ENCODE data around the gene ESRRA.

The ESRRA gene

DNA sequence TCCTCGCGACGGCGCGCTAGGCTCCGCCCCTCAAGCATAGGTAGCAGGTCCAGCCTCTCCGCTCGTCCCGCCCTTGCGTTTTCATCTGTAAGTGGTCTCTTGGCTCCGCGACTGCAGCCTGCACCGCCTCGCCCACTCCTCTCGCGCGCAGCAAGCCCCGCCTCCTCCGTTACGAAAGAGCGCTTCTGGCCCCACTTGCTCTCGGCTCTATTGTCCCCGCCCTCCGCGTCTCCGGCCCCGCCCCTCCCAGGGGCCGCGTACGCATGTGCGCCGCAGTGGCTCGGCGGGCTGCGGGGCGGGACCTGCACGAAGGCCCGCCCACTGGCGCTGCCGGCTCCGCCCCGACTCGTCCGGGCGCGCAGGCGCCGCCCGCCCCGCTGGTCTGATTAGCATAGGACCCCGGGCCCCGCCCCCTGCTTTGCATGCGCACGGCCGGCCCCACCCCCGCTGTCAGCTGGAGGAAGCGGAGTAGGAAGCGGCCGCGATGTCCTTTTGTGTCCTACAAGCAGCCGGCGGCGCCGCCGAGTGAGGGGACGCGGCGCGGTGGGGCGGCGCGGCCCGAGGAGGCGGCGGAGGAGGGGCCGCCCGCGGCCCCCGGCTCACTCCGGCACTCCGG lies at the start of gene ESRRA:
ESRRA (plus strand) TSS at position 450 of the 616 bp plus-strand sequence. CDS start 1,656 bp downstream, outside the sequence.
- peak; percentile 98 for DNase-seq

DNA sequence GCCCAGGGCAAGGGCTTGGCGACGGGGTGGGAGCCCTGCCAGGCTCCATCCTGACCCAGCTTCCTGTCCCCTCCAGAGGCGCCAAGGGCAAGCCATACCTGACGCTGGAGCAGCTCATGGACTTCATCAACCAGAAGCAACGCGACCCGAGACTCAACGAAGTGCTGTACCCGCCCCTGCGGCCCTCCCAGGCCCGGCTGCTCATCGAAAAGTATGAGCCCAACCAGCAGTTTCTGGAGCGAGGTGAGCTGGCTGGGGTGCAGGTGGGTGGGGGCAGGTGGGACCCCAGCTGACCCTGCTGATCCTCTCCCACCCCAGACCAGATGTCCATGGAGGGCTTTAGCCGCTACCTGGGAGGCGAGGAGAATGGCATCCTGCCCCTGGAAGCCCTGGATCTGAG lies 49.0 kb upstream of the ESRRA start:
- no peak for DNase-seq

DNA sequence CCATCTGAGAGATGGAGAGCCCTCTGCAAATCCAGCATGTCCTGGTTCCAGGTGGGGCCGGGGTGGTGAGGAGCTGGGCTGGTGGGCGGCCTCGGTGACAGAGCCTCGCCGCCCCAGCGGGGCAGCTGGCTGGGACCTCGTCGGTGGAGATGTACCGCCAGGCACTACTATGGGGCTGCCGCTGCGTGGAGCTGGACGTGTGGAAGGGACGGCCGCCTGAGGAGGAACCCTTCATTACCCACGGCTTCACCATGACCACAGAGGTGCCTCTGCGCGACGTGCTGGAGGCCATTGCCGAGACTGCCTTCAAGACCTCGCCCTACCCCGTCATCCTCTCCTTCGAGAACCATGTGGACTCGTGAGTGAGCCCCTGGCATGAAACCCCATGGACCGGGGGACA lies 47.0 kb upstream of the ESRRA start:
- DNase-seq: no peak

DNA sequence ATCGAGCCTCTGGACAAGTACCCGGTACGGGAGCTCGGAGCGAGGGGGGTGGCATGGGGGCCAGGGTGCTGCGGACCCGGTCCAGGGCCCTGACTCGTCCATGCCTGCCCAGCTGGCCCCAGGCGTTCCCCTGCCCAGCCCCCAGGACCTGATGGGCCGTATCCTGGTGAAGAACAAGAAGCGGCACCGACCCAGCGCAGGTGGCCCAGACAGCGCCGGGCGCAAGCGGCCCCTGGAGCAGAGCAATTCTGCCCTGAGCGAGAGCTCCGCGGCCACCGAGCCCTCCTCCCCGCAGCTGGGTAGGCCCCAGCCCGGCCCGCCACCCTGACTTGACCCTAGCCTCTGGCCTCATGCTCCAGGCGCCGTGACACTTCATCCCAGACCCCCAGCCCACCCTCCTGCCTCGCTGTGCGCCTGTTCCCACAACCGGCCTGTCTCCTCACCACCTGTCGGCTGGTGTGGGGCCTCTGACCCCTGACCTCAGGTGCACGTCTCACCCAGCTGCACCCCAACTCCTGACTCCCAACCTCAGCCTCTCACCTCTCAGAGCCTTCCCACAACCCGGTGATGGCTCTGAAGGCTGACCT lies 46.3 kb upstream of the ESRRA start:
- no peak for DNase-seq

DNA sequence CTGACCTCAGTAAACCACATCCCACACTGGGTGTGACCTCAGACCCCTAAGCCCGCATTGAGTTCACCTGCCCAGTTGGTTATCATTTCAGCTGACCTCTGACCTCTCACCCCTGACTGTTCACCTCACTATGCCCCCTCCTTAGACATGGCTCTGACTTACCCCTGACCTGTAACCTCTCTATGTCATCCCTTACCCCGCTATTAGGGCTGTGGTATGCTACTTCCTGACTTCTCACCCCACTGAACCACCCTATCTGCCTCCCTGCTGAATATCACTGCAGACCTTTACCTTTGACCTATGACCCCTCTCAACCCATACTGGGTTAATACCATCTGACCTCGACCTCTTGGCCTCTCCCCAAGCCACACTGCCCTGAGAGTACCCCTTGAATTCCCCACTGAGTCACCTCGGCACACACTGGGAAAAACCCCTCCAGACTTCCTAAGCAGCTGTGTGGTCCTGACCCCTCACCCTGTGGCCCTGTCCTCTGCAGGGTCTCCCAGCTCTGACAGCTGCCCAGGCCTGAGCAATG lies 45.7 kb upstream of the ESRRA start:
- no peak for DNase-seq

DNA sequence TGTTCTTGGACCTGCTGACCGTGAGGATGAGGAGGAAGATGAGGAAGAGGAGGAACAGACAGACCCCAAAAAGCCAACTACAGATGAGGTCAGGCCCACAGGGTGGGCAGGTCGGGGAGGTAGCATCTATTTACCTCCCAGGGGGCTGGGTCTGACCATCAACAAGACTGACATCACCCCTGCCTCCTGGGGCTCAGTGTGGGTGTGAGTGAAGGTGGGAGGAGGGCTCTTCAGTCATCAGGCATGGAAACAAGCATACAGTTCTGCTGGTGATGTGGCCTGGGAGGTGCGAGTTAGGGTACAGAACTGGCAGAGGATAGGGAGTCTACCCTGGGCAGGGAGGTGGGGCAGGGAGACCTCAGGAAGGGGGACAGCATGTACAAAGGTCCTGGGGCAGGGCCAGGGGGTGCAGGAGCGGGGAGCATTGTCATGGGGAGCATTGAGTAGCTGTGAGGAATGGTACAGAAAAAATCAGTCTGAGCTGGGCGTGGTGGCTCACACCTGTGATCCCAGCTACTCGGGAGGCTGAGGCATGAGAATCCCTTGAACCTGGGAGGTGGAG lies 45.1 kb upstream of the ESRRA start:
- no peak for DNase-seq

DNA sequence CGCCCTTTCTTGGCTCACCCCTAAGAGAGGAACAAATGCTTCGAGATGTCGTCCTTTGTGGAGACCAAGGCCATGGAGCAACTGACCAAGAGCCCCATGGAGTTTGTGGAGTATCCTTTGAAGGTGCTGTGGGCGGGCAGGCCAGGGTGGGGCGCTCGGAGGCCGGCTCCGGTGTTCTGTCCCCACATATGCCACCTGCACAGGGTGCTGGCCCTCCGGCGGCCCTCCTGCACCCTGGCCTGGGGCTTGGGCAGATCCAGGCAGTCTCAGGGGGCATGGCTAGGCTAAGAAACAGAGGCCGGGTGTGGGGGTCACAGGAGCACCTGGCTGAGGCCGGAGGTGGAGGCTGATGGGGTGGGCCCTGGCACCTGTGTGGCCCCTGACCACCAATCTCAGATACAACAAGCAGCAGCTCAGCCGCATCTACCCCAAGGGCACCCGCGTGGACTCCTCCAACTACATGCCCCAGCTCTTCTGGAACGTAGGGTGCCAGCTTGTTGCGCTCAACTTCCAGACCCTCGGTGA lies 43.7 kb upstream of the ESRRA start:
- no peak for DNase-seq

DNA sequence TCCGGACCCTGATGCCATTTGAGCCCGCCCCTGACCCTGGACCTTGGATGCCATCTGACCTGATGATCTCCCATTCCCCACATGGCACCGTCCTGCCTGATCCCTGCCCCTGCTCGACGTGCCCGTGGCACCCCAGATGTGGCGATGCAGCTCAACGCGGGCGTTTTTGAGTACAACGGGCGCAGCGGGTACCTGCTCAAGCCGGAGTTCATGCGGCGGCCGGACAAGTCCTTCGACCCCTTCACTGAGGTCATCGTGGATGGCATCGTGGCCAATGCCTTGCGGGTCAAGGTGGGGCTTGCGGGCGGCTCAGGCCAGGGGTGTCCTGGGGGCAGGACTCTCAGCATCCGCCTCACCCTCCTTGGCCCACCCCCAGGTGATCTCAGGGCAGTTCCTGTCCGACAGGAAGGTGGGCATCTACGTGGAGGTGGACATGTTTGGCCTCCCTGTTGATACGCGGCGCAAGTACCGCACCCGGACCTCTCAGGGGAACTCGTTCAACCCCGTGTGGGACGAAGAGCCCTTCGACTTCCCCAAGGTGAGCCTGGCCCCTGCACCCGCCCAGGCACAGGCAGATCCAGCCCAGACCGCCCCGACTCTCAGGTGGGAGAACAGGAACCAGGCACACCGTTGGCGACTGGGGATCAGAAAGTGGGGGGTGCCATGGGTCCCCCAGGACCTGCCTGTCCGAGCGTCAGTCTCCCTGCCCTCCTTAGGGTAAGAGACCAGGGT lies 42.9 kb upstream of the ESRRA start:
- no peak for DNase-seq

DNA sequence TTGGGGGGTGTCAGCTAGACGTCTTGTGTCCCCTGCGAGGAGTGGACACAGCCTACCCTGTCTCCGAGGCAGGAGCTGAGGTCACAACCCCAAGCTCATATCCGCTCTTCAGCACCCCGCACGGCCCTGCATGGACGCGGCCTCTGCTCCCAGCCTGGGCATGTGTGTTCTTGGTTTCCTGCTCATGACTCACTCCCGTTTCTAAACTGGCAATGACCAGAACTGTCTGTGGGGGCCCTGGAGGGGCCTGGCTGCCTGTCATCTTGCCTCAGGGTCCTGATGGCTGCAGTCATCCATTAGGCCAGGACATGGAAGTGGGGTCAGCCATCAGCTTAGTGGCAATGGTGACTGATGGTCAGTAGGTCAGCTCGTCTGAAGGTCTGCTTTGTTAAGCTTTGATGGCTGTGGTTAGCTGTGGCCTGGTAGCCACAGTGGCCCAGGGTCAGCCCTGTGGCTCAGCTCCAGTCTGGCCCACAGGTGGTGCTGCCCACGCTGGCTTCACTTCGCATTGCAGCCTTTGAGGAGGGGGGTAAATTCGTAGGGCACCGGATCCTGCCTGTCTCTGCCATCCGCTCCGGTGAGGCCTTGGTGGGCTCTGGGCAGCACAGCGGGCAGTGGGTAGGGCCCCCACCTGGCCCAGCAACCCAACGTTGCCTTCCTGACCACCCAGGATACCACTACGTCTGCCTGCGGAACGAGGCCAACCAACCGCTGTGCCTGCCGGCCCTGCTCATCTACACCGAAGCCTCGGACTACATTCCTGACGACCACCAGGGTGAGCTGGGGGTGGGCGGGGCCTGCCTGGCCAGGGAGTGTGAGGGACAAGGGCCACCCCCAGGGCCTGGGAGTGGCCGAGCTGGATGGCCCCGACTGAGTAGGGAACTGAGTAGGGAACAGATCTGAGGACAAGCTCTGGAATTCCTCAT lies 42.0 kb upstream of the ESRRA start:
- DNase-seq: no peak

DNA sequence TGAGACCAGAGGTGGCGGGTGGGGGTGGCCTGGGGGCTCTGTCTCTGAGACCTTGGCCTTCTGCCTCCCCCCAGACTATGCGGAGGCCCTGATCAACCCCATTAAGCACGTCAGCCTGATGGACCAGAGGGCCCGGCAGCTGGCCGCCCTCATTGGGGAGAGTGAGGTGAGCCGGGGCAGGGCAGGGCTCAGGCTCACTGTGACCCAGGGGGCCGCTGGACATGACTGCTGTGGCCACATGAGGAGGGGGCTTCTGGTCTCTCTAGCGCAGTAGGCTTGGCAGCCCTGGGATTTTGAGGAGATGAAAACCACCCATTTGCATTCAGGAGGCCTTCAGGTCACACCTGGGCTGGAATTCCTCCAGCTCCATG lies 41.4 kb upstream of the ESRRA start:
- DNase-seq: no peak

DNA sequence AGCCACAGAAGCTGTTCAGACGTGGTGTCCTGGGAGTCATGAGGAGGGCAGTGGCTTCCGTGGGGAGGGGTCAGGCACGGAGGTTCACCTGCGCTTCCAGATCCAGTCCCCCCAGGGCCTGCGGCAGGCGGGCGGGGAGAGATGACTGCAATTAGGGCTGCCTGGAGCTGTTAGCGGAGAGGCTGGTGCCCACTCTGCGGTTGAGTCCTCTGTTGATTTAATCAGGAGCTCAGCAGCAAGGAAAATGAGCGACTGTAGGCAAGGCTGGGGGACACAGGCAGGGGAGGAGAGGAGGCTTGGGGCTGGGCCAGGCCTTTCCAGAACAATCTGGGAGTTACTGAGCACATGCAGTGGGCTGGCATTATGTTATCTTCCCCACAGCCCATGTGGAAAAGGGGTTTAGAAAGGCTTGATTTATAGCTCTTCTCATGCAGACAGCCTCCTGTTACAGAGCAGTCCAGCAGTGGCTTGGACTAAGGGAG lies 40.9 kb upstream of the ESRRA start:
- DNase-seq: no peak

DNA sequence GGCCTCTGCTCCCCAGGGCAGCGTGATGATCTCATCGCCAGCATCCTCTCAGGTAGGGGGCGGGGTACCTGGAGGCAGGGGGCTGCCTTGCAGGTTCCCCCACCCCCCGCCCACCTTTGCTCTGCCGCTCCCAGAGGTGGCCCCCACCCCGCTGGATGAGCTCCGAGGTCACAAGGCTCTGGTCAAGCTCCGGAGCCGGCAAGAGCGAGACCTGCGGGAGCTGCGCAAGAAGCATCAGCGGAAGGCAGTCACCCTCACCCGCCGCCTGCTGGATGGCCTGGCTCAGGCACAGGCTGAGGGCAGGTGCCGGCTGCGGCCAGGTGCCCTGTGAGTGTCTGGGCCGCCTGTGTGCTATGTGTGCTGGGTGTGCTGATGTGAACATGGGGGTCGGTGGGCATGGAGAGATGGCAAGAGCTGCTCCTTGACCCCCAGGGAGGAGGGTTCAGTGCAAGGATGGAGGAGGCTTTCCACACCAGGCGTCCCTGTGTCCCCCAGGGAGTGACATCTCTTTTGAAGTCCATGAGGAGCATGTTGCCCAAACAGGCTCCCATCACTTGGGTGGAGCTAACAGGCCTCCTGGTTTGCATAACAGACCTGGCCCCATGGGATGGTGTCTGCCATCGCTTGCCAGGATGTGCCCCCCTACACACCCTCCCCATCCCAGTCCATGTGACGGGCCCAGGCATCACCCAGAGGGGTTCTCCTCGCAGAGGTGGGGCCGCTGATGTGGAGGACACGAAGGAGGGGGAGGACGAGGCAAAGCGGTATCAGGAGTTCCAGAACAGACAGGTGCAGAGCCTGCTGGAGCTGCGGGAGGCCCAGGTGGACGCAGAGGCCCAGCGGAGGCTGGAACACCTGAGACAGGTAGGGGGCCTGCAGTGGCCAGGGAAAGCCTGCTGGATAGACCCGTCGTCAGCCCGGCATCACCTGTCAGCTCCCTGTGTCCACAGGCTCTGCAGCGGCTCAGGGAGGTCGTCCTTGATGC lies 39.9 kb upstream of the ESRRA start:
- no peak for DNase-seq

DNA sequence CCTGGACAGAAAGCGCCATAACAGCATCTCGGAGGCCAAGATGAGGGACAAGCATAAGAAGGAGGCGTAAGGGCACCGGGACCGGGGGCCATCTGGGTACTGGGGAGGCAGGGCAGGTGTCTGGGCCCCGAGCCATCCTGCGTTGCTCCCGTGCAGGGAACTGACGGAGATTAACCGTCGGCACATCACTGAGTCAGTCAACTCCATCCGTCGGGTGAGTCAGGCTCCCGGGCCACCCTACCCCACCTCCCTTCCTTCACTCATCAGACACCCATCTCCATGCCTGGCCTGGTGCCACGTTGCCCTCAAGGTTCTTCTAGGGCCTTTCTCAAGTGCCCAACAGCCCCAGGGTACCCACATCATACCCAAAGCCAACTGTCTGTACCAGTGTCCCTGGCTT lies 39.0 kb upstream of the ESRRA start:
- no peak for DNase-seq

DNA sequence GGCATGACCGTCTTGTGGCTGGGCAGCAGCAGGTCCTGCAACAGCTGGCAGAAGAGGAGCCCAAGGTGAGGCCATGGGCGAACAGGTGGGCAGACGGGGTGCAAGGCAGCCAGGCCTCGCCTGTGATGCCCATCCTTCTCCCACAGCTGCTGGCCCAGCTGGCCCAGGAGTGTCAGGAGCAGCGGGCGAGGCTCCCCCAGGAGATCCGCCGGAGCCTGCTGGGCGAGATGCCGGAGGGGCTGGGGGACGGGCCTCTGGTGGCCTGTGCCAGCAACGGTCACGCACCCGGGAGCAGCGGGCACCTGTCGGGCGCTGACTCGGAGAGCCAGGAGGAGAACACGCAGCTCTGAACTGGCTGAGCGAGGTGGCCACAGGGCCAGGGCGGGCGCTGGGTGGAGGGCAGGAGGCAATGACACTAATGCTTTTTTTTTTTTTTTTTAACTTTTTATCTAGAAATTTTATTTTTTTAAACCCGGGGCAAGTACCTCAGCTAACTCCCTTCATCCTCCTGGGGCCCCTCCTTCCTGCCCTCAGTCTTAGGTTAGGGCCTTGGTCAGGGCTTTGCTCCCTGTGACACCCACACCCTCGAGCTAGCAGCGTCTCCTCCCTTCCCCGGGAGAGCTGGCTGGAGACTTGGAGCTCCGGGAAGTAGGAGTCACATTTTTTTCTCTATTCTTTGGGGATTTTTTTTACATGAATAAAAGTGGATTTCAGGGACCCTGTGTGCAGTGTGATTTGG lies 37.9 kb upstream of the ESRRA start:
- no peak for DNase-seq

DNA sequence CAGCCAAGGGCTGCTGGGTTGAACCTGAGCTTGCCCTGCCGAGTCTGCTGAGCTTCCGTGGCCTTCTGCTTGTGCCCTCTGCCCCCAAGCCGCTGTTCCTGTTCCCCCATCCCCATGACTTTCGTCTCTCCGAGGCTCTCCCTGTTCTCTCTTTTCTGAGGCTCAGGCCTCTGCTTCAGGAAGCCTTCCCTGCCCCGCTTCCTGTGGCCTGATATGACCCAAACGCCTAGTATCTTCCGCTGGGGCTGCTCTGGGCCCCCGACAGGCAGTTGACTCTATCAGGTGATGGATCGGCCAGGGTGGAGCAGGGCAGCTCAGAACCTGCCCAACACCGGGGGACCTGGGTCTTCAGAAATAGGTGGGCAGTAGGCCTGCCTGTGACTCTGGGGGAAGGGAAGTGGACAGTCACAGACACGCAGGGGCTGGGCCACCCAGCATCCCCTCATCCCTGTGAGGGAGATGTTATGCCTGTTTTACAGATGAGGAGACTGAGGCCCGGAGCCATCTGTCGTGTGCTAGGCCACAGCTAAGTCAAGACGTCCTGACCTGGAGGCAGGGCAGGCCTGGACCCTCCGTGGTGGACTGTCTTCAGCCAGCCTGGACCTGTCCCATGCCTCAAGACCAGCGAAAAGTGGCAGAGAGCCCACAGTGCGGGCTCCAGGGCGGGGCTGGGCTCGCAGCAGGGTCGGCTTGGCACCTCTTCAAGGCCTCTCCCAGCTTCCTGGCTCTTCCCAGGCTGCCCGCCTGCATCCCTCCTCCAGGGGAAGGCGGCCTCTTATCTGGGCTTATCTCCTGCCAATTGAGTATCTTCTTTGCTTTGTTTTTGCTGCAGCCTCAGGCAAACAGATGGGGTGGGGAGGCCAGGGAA lies 37.1 kb upstream of the ESRRA start:
- DNase-seq: no peak

DNA sequence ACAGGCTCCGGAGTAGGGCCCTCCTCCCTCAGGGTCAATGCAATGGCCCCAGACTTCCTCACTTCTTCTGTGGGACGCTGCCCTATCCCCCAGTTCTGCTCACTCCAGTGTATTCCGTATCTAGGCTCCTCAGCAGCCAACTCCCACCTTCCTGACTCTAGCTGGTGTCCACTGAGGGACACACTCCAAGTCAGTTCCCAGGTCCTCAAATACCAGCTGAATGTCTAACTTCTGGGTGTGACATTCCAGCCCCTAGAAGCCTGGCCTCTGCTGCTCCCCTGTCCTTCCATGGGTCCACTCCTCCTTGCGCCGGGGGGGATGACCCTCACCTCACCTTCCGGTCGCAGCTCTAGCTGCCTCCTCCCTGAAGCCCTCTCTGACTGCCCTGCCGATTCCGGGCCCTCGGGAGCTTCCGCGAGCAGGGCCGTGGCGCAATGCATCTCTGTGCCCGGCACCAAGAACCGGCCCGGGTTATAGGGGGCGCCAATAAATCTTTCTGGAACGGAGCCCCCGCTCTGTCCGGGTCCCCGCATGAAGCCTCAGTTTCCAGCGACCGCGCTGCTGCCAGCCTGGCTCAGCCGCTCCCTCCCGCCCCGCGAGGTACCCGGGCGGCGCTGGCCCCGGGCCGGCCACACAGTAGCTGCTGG lies 36.3 kb upstream of the ESRRA start:
- no peak for DNase-seq

DNA sequence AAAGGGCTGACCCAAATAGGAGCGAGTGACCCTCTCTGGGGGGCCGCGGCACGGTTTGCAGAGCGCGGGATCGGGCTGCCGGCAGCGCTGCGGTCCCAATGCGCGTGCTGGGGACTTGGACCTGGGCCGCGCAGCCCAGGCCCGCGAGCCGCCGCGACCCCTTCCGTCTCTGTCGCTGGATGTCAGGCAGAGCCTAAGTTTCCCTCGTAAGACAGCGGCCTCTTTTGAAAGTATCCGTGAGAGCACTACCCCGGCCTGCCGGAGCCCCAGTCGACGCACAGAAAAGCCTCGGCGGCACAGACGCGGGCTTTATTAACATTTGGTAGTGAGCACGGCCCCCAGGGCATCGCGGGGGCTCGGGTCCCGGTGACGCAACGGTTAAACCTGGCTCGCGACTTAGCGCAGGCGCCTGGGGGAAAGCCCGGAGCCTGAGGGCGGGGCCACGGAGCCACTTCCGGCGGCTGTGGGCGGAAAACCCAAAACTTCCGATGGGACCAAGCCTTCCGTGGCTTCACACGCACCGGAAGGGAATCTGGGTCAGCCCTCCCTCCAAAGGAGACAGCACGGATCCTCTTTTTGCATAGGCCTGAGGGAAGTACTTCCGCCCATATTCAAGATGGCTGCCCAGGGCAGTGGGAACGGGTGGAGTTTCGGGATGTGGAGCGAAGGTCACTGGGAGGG lies 35.6 kb upstream of the ESRRA start:
- DNase-seq: peak; percentile 98
